HEK293T (cell line): ENCODE data around the gene PANK4.

Source experiments
- FOXA1 ChIP-seq: fragments of 450-650 bp; IDR thresholded peaks from 2 replicates; pipeline ENCODE4 v1.6.1; 2016; ENCODE audit warnings: mild to moderate bottlenecking
- FOXK2 ChIP-seq: fragments of 450-650 bp; IDR thresholded peaks from 2 replicates; pipeline ENCODE4 v1.6.1; 2016; ENCODE audit warnings: mild to moderate bottlenecking
- SP1 ChIP-seq: fragments of 450-650 bp; IDR thresholded peaks from 2 replicates; pipeline ENCODE4 v1.6.1; 2017
- ZNF384 ChIP-seq: fragments of 450-650 bp; IDR thresholded peaks from 2 replicates; pipeline ENCODE4 v1.6.1; 2016

GRCh38 chr1:2468041-2468472, 58.3 kb downstream of the PANK4 start:
- no peak for TF ChIP-seq SP1
- TF ChIP-seq FOXK2, result no peak
- TF ChIP-seq FOXA1, result no peak
- TF ChIP-seq ZNF384, result no peak
